Measurements from ENCODE around the gene RASGRP3. TPM values are rescaled to one million over a fixed set of nuclear protein-coding genes. Genes with fewer than 3 reads are reported as not detected.

The RASGRP3 gene
- total RNA-seq, 1 experiment from 2014 or later: 0.59 TPM

DNA sequence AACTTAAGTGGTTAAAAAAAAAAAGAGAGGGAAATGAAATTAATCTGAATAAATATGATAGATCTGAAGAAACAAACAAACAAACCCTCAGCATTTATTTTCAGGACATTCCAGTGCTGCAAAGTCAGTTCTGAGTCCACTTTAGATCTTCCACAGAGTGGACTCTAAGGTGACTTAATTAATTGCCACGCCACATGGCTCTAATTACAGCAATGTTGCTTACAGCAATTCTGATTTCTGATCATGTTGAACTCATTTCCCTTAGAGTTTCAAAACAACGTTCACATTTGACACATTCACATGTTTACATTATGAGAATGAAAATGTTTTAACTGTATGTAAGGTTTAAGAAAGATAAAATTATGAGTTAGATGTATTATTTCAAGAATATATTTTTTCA lies 38.6 kb upstream of the RASGRP3 start:
- ChIA-PET POLR2A (no interaction called here), CTCF (no interaction called here), RAD21 (ENCODE audit: low non-redundant PET in 1 of 2, low total read pairs in 2 of 2, uncharacterized antibody in 2 of 2, unreplicated experiment in 2 of 2) (no interaction called here)
- no TSS peak for BruUV-seq (replicated peaks)
- TF ChIP-seq, protein P1, sequence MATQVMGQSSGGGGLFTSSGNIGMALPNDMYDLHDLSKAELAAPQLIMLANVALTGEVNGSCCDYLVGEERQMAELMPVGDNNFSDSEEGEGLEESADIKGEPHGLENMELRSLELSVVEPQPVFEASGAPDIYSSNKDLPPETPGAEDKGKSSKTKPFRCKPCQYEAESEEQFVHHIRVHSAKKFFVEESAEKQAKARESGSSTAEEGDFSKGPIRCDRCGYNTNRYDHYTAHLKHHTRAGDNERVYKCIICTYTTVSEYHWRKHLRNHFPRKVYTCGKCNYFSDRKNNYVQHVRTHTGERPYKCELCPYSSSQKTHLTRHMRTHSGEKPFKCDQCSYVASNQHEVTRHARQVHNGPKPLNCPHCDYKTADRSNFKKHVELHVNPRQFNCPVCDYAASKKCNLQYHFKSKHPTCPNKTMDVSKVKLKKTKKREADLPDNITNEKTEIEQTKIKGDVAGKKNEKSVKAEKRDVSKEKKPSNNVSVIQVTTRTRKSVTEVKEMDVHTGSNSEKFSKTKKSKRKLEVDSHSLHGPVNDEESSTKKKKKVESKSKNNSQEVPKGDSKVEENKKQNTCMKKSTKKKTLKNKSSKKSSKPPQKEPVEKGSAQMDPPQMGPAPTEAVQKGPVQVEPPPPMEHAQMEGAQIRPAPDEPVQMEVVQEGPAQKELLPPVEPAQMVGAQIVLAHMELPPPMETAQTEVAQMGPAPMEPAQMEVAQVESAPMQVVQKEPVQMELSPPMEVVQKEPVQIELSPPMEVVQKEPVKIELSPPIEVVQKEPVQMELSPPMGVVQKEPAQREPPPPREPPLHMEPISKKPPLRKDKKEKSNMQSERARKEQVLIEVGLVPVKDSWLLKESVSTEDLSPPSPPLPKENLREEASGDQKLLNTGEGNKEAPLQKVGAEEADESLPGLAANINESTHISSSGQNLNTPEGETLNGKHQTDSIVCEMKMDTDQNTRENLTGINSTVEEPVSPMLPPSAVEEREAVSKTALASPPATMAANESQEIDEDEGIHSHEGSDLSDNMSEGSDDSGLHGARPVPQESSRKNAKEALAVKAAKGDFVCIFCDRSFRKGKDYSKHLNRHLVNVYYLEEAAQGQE (IDR thresholded peaks at IDR 0.05; ENCODE audit: low read depth): no peak
- no peak for TF ChIP-seq ZNF274 (IDR thresholded peaks at IDR 0.05; ENCODE audit: low read depth, low read length)
- no peak for TF ChIP-seq ELF1 (IDR thresholded peaks at IDR 0.05; ENCODE audit: borderline replicate concordance, low read depth)
- TF ChIP-seq POLR2AphosphoS5 (IDR thresholded peaks at IDR 0.05; ENCODE audit: low read depth, low read length): no peak
- no peak for TF ChIP-seq EGR1 (IDR thresholded peaks at IDR 0.05; ENCODE audit: low read depth)
- TF ChIP-seq, protein P2, sequence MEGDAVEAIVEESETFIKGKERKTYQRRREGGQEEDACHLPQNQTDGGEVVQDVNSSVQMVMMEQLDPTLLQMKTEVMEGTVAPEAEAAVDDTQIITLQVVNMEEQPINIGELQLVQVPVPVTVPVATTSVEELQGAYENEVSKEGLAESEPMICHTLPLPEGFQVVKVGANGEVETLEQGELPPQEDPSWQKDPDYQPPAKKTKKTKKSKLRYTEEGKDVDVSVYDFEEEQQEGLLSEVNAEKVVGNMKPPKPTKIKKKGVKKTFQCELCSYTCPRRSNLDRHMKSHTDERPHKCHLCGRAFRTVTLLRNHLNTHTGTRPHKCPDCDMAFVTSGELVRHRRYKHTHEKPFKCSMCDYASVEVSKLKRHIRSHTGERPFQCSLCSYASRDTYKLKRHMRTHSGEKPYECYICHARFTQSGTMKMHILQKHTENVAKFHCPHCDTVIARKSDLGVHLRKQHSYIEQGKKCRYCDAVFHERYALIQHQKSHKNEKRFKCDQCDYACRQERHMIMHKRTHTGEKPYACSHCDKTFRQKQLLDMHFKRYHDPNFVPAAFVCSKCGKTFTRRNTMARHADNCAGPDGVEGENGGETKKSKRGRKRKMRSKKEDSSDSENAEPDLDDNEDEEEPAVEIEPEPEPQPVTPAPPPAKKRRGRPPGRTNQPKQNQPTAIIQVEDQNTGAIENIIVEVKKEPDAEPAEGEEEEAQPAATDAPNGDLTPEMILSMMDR (IDR thresholded peaks at IDR 0.05 in 2 of 3, conservative IDR thresholded peaks at IDR 0.05 in 1 of 3; ENCODE audit: borderline replicate concordance in 1 of 3, insufficient read depth in 1 of 3, low read depth in 2 of 3, low read length in 2 of 3): no peak
- no peak for TF ChIP-seq YY1 (IDR thresholded peaks at IDR 0.05; ENCODE audit: extremely low read depth, insufficient replicate concordance, low read depth, low read length)
- TF ChIP-seq CBX3 (IDR thresholded peaks at IDR 0.05; ENCODE audit: low read depth): no peak
- TF ChIP-seq SP1 (IDR thresholded peaks at IDR 0.05; ENCODE audit: low read depth): no peak
- no peak for TF ChIP-seq CEBPB (IDR thresholded peaks at IDR 0.05; ENCODE audit: low read depth)
- no peak for TF ChIP-seq JUND (IDR thresholded peaks at IDR 0.05)
- no peak for TF ChIP-seq SIN3A (IDR thresholded peaks at IDR 0.05; ENCODE audit: low read depth)
- TF ChIP-seq, protein P3, sequence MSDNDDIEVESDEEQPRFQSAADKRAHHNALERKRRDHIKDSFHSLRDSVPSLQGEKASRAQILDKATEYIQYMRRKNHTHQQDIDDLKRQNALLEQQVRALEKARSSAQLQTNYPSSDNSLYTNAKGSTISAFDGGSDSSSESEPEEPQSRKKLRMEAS (IDR thresholded peaks at IDR 0.05): no peak
- no peak for TF ChIP-seq ZFX (IDR thresholded peaks at IDR 0.05)
- no peak for TF ChIP-seq EZH2 (IDR thresholded peaks at IDR 0.05)
- TF ChIP-seq, protein P4, sequence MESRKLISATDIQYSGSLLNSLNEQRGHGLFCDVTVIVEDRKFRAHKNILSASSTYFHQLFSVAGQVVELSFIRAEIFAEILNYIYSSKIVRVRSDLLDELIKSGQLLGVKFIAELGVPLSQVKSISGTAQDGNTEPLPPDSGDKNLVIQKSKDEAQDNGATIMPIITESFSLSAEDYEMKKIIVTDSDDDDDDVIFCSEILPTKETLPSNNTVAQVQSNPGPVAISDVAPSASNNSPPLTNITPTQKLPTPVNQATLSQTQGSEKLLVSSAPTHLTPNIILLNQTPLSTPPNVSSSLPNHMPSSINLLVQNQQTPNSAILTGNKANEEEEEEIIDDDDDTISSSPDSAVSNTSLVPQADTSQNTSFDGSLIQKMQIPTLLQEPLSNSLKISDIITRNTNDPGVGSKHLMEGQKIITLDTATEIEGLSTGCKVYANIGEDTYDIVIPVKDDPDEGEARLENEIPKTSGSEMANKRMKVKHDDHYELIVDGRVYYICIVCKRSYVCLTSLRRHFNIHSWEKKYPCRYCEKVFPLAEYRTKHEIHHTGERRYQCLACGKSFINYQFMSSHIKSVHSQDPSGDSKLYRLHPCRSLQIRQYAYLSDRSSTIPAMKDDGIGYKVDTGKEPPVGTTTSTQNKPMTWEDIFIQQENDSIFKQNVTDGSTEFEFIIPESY (IDR thresholded peaks at IDR 0.05; ENCODE audit: extremely low read depth, insufficient replicate concordance, low read length): no peak
- no peak for TF ChIP-seq SRF (IDR thresholded peaks at IDR 0.05; ENCODE audit: low read depth)
- TF ChIP-seq FOSL1 (IDR thresholded peaks at IDR 0.05; ENCODE audit: low read depth): no peak
- no peak for TF ChIP-seq TCF7L2 (IDR thresholded peaks at IDR 0.05; ENCODE audit: borderline replicate concordance, extremely low read depth, insufficient read depth, insufficient read length)
- Histone ChIP-seq H2AFZ (ENCODE audit: low read depth, low read length, poor library complexity, severe bottlenecking) (no peak overlapping the region), H3K4me1 (ENCODE audit: control insufficient read depth in 1 of 2, insufficient read depth in 2 of 2, low read length in 2 of 2) (no peaks in the 10 kb centered on the region), H3K27ac (ENCODE audit: low read depth, low read length) (no peak overlapping the region), H4K20me1 (ENCODE audit: insufficient read depth) (no peaks in the 10 kb centered on the region), H3K4me3 (replicated peaks in 1 of 2; ENCODE audit: low read depth in 1 of 2, low read length in 2 of 2) (no peak overlapping the region), H3K9me2 (ENCODE audit: insufficient read depth) (no peaks in the 10 kb centered on the region), H3K27me3 (ENCODE audit: insufficient read depth, low read length) (no peaks in the 10 kb centered on the region), H3K9me3 (ENCODE audit: control insufficient read depth in 1 of 2, insufficient read depth in 1 of 2, low read depth in 1 of 2, low read length in 2 of 2) (no peaks in the 10 kb centered on the region), H3K4me2 (ENCODE audit: low read length) (no peak overlapping the region), H3K36me3 (ENCODE audit: control insufficient read depth in 1 of 2, insufficient read depth in 2 of 2, low read length in 2 of 2) (no peaks in the 10 kb centered on the region), H3K79me2 (ENCODE audit: insufficient read depth, low read length) (no peaks in the 10 kb centered on the region), H3K9ac (ENCODE audit: low read length) (no peak overlapping the region)
- no peak for DNase-seq (ENCODE audit: low read depth, low spot score)
- ATAC-seq: no peak
- intact Hi-C loops (cut with micrococcal nuclease): no loop called here

Data from HCT116 (cell line).